Islet of Langerhans (tissue), 1 donor: ENCODE measurements around the gene RIPK3.
A peak's percentile ranks its signal among the peaks of the same experiment; 100 is the strongest.
"Not testable (repeated sequence)": the region's sequence is repeated elsewhere in the genome, so short reads cannot be mapped to it uniquely, and the experiment has no call there.

Source experiments
- FAIRE-seq: peaks from one replicate; lab custom pipeline; 2011; peaks lifted over from hg19 to GRCh38; lab: Jason Lieb, UNC

Gene RIPK3

DNA sequence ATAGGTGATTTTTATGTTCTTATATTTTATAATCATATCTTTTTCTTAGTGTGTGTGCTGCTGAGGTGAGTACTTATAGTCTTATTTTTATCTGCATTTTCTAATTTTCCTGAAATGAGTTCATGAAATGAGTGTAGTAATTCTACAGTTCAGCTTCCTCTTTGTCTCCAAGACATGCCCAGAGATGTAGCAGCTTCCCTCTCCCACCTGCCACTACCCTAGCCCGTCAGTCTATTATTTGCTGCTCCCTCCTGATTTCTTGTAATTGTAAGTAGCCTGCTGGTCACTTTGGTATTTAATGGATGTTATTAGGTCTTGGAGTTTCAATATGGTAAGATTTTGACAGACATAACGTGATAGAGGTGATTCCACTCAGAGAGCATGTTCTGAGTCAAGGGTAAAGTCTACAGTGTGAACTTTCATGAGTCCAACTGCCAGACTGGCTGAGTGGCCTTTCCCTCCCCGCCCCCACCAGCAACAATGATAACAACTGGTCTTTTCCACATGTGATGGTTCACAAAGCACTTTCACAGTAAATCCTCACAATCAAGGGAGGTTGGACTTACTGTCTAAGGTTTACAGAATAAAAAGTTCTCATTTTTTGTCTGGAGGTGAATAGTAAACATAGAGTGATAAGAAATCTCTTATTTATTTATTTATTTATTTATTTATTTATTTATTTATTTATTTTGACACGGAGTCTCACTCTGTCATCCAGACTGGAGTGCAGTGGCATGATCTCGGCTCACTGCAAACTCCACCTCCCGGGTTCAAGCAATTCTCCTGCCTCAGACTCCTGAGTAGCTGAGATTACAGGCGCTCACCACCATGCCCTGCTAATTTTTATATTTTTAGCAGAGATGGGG lies 4.2 kb upstream of the RIPK3 start:
- no peak for FAIRE-seq

DNA sequence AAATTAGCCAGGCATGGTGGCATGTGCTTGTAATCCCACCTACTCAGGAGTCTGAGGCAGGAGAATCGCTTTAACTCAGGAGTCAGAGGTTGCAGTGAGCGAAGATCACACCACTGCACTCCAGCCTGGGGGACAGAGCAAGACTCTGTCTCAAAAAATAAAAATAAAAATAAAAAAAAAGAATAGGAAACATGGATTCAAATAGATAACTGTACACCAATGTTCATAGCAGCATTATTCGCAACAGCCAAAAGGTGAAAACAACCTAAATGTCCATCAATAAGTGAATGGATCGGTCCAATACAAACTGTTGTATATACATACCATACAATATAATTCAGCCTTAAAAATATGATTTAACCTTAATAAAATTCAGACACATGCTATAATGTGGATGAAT lies 3.1 kb upstream of the RIPK3 start:
- FAIRE-seq, result no peak

DNA sequence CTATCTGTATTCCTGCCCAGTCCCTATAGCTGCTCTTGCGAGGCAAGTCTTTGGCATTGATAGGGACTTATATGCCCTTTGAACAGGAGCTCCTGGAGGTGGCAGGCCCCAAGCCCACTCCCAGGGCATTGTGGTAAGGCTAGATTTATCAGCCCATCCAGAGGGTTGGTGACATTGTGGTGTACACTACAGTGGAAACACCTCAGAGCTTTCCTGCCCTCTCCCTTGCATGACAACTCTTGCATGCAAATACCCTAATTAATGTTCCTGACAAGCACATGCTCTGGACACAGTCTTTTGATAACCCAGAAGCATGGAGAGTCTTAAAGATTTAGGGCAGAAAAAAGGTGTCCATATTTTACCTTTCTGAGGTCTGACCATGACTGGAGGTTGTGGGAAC lies 815 bp upstream of the RIPK3 start:
- no peak for FAIRE-seq

DNA sequence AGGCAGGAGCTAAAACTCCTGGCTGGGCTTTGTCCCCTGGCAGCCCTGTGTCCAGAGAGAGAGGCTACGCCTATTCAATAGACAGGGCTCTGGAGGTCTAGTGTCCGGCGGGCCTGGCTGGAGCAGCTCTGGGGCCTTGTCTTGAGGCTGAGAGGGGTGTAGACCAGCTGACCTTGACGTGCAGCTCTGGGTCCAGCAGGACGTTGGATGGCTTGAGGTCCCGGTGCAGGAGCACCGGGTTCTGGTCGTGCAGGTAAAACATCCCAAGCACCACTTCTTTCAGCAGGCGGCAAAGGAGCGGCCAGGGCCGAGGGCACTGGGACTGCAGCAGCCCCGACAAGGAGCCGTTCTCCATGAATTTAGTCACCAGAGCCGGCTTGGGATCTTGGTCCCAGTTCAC lies 948 bp downstream of the RIPK3 start:
- no peak for FAIRE-seq

DNA sequence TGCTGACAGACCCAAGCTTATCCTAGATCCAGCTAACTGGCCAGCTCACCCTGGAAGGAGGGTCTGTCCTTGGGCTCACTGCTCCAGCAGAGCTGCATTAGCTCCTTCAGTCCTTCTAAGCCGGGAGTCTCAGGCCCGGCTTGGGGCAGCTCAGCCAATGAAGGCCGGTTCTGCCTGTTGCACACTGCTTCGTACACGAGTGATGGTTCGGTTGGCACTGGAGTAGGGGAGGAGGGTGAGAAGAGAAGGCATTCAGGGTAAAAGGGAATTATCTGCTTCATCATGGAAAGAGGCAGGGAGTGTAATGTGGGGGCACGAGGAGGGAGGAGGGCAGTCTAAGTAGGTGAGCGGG lies 2.0 kb downstream of the RIPK3 start:
- no peak for FAIRE-seq

DNA sequence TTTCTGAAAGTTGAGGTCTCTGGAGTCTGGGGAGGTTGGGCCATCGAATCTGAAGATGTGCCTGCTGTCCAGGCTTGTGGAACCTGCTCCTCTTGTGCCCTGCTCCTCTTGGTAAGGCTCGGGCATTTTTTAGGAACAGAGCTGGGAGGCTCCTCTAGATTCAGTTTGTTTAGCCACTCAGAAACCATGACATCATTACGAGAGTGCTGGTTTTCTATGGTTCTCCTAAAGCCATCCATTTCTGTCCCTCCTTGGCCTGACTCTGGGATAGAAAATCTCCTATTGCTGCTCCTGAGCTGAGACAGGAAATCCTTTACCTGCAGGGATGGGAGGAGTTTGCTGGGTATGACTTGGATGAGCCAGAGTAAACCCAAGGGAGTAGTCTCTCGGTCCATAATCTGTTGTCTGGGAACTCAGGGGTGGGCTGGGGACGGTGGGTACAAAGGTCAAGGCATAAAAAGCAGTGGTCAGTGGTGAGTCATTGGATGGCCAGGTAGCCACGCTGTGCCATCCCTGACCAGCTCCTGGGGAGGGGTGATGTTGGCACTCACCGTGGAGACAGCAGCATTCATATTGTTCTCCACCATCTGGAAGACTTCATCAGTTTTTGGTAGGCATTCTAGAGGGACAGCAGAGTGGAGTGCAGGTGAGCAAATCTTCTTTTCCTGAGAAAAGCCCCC lies 2.5 kb downstream of the RIPK3 start:
- FAIRE-seq, result no peak

DNA sequence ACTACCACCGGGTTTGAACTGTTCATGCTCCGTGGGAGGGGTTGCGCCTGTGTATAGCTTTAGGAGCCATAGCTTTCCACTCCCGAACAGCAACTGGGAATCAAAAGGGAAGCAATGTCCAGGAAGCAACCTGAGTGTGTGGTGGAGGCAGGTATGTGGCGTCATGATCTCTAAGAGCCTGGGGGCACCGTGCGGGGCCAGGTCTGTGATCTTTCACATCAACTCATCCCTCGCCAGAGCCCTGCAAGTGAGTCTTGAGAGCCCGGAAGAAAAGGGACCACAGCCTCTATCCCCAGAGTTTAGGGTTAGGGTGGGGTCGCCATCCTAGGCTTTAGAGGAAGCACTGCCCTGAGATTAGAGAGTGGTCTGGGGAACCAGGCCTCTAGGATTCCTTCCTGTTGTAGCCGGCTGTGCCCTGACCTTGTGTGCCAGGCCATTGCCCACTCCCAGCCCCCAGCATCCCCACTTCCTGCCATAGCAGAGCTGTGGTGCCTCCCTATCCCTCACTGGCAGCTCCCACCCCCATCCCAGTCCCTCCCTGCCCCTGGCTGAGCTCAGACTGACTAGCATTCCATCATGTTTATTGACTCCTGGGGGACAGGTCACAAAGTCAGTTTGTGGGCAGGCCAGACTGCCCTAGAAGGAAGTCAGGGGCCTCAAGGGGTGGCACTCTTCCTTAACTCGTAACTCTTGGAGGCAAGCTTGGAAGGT lies 4.2 kb downstream of the RIPK3 start:
- FAIRE-seq, result no peak

DNA sequence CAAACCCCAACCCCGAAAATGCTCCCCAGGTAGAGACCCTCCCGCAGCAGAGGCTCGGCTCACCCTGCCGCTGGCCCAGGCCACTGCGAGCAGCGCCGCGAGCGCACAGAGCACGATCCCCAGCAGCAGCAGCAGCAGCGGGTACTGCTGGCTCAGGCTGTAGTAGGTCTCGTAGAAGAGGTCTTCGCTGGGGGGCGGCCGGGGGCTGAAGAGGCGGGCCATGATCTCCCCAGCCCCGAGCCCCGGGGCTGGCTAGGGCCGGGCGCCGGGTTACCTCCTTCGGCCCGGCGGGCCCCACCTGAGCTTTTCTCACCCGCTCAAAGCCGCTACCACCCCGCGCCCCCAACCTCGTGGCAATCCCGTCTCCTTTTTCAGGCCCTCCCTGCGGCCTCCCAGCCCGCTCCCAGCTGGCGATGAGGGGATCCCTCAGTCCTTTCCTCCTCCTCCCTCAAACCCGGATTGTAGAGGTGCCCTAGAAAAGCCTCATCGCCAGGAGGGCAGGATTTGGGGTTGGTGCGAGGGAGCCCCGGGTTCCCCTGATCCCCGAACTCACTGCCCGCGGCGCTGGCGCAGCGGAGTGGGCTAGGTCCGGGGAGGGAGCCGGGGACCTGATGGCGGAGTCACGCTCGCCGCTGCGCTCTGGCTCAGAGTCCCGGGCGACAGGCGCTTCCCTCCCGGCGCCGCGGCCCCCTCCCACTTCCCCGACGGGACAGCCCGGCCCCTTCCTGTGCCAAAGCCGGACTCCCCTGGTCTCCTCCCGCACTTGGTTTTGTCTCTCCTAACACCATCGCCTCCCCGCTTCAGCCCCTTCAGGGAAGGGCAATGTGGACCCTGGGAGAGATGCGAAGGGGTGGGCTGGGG lies 5.1 kb downstream of the RIPK3 start, which contains the start of gene ADCY4:
Gene ADCY4 (minus strand): TSS at position 641 of the 861 bp plus-strand sequence. CDS start 419 bp downstream, at position 222.
- FAIRE-seq, result no peak

DNA sequence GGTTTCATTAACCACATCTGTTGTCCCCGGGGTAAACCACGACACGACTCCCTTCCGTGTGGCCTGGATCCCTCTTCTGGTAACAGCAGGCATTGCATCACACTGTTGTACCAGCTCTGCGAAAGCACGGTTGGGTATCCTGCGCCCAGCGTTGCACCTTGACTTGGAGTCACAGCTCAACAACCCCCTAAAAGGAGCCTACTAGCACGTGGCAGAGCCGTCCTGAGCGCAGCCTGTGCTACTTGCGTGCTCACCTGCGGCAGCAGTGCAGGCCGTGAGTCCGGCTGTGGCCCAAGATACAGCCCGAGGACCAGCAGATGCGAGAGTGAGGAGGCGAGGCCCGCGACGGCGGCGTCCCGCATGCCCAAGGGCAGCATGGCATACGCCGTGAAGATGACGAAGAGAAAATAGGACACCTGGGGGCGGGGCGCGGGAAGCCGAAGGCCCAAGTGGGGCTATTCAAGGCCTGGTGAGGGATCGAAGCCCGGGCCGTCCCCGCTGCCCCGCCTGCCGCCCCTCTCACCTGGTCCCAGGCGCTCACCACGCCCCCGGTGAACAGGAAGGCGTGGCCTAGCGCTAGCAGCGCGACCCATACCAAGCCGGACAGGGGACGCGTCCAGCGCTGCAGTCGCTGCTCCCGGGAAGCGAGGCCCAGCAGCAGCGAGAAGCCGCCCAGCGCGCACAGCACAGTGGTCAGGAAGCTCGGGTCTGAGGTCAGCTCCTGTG lies 7.4 kb downstream of the RIPK3 start:
- FAIRE-seq, result peak; percentile 21

DNA sequence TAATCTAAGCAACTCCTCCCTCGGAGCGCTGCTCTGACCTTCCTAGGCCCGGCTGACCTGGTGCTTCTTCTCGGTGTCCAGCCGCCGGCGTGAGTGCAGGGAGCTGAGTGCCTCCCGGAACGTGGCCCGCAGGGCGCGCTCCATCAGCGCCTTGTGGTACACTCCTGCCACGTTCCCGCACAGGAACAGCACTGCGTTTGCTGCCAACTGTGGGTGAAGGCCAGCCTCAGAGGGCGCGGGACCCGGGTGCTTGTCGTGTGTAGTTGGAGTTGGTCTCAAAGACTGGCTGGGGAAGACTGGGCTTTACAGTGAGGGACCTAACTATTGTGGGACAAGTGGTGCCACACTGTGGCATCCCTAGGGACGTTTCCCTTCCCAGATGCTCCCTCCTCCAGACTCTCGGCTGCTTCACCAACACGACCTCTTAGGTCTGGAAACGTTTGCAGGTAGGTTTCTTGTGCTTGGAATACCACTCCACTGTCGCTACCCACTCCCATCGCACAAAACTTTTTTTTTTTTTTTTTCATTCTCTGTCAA lies 8.0 kb downstream of the RIPK3 start:
- no peak for FAIRE-seq

DNA sequence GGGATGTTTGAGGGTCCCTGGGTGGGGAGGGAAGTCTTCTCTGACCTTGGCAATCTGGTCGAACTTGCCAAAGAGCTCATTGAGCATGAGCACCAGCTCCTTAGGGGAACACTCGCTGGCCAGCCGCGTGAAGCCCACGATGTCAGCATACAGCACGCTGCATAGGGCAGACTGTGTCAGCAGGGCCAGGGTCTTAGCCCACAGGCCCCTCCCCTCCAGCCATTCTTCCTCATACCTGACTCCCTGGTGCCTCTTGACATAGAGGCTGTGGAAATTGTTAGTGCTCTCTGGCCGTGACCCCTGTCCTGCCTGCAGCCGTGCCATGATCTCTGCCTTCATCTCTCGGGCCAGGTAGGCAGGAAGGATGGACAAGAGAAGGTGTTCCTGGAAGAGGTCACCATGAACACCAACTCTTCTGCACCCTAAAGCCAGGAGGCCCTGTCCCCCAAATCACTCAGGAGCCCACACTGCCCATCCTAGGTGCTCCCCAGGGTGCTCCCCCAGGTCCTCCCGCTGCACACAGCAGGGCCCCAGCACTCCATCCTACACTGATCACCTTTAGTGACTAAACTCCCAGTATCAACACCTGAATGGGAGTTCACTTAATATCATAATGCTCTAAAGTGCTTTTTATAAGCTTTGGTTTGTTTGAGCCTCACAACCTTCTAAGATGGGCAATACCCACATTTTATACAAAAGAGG lies 8.7 kb downstream of the RIPK3 start:
- FAIRE-seq, result no peak

DNA sequence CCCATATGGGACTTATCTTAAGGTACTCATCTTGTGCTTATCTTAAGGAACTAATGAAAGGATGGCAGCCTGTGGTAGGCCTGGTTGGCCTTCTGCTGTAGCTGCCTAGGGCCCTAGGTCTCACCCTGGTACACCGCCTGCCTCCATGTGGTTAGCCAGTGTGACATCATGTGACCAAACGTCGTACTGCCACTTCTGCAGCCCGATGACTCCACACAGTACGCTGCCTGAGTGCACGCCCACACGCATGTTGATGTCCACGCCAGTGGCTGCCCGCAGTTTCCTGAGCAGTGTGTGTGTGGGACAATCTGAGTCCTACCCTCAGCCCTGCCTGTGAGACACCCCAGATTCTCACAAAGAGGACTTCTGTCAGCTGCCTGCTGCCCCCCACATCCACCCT lies 10.1 kb downstream of the RIPK3 start:
- FAIRE-seq, result no peak

DNA sequence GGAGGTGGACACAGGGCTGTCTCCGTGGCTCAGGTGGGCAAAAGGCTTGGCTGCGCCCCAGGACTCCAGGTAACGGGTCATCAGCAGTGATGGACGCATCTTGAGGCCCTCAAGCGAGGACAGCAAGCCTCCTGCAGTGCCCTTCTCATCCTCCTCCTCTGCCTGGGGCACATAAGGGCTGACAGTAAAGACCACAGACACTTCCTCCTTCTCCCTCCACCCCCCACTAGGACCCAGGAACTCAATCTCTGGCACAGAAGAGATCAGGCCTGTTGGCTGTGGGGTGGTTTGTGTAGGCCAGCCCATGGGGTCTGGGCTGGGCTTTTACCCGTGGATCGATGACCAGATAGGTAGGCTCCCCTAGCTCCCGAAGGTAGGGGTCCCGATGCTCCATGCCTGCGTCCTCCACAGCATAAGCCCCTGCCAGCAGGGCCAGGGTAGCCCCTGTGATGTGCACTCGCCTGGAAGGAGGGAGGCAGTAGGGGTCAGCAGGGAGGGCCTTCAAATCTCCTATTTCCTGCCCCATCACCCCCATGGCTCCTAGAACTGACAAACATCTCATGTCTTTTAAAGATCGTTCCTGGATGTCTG lies 10.6 kb downstream of the RIPK3 start:
- no peak for FAIRE-seq

DNA sequence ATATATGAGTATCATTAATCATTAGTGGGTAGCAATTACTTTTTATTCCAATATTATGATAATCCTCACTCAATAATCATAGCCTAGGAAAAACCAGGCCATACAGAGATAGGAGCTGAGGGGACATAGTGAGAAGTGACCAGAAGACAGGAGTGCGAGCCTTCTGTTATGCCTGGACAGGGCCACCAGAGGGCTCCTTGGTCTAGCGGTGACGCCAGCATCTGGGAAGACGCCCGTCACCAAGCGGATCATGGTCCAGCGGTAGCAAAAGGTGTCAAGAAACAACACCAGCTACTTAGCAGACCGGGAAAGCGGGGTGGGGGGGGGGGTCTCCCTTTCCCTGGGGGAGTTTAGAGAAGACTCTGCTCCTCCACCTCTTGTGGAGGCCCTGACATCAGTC lies 11.9 kb downstream of the RIPK3 start:
- FAIRE-seq, result not testable (repeated sequence)

DNA sequence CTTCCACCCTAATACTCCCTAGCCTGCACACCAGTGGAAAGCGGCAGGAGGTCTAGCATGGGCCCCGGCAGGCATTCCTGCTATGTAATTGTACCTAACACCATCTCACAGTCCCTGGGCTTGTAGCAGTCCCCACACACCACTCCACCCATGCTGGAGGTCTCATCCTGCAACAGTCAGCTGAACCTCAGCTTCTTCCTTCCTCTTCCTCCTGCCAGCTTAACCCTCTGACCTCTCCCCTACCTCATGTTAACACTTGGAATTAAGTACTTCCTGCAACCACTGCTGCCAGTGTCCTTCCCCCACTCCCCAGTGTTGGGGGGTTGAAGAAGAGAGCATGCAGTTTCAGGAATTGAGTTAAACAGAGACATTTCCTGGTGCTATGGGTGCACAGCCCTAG lies 12.5 kb downstream of the RIPK3 start:
- FAIRE-seq, result no peak

DNA sequence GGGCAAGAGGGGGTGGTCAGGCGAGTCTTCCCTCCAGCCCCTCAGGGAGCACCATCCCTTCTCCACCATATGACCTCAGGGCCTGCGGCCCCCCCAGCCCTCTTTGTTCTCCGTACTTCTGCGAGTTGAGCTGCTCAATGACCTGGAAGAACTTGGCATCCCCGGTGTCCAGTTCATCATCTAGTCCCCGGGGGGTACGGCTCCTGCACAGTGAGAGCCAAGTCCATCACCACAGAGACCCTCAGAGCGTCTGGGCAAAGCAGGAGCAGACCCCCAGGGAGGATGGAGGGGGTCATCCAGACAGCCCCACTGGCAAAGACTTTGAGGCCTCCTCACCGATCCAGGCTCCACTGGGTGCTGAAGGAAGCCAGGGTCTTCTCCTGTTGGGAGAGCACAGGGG lies 13.8 kb downstream of the RIPK3 start:
- no peak for FAIRE-seq

DNA sequence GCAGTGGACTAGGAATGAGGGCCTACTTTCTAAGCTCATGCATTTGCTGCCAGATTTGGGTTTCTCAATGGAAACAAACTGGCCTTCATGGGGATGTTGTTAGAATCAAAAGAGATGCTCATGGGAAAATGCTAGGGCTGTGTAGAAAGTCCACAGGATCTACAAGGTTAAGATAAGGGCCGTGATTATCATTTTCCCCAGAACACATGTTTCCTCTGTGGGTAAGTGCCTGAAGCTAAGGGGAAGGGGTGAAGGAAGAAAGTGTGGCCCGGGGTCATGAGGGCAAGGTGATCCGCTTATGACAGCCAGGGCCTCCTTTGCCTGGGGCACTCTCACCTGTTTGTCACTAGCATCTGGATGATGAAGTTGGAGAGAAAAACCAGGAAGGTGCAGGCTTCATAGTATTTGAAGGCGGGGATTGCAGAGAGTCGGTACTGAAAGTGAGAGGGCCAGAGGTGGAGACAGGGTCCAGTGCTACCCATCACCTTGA lies 14.7 kb downstream of the RIPK3 start:
- FAIRE-seq, result no peak

DNA sequence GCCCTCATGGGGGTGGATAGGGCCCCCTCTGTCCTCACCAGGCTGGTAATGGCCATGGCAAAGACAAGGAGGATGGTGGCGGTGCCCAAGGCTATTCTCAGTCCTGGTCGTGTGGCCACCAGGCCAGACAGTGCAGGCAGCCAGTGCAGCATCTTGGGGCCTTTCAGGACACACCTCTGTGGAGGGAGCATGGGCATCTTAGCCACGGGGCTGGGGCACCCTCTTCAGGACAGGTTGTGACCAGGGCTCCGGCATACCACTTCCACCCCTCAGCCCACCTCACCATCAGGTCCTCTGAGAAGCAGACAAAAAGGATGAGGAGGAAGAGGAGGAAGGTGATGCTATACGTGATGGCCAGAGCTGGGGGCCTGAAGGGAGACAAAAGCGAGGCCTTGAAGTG lies 15.8 kb downstream of the RIPK3 start:
- no peak for FAIRE-seq

DNA sequence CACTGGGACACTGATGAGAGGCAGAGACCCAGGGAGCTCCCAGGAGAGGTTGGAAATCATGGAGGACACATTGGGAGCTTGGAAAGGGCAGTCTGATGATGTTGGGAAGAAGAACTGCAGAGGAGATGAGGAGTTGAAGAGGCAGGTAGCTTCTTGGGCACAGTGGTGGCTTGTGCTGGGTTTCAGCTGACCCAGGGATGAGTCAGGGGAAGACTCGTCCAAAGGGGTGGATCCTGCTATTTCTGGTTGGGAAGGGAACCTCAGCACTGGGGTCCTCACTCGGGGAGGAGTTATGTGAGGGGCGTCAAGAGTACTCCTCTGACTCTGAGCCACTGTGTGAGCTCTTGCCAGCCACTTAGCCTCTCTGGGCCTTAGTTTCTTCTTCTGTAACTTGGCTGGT lies 16.4 kb downstream of the RIPK3 start:
- no peak for FAIRE-seq

DNA sequence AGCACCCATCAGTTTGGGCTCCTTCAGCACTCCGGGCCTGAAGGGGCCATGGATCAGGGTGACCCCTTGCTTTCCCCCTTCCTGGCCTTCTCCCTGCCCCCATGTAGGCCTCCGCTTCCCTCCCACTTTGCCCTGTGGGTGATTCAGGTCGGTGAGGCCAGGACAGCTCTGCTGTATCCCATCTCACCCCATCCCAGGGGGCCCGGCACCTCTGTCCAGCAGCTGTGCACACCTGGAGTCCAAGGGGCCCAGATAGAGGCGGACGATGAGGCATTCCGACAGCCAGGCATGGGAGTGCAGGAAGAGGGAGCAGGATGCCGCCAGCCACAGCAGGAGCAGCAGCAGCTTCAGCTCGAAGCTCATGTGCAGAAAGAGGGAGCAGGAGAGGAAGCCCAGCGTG lies 17.1 kb downstream of the RIPK3 start:
- FAIRE-seq, result no peak
